GM18517 (cell line): ENCODE data around the gene NAV2.

ENCODE experiments used
- ATAC-seq: cut with Tn5 transposase; IDR thresholded peaks from one replicate; pipeline ENCODE4 v1.9.1; 2021; ENCODE audit warnings: mild to moderate bottlenecking, moderate library complexity; ENCODE audit not compliant: unreplicated experiment

The NAV2 gene

GRCh38 chr11:20031155-20032001, 318.7 kb downstream of the NAV2 start:
- ATAC-seq: no peak

DNA sequence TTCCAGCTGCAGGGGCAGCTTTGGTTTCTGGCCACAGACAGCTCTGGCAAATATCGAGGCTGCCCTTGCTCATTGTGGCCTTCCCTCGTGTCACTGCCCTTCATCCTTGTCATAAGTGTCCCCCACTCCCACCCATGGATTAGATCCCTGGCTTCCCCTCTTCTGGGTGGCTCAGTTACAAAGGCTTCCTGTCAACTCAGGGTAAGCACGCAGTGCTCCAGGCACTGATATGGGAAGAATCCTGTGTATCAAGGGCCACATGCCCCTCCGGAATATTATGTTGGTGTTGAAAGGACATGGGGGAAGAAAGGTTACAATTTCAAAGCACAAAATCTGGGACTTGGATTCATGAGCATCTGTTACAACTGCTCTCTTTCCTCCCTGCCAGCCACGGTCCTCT, 319.5 kb downstream of the NAV2 start:
- ATAC-seq: no peak

GRCh38 chr11:20032577-20033260, 320.1 kb downstream of the NAV2 start:
- no peak for ATAC-seq

GRCh38 chr11:20033806-20034205, 321.2 kb downstream of the NAV2 start:
- ATAC-seq: no peak

DNA sequence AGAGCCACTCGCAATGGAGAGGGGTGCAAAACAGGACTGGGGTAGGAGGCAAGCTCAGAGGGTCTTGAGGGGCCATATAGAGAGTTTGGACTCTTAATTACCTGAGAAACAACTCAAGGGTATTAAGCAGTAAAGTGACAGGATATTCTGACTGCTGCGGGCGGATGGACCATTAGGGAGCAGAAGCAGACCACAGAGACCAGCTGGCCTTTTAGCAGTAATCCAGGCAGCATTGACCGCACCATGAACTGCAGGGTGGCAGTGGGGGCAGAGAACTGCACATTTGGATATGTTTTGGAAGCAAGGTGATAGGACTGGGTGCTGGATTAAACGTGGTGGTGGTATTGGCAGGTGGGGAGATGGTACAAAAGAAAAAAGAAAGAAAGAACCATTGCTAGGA, 322.3 kb downstream of the NAV2 start:
- no peak for ATAC-seq

DNA sequence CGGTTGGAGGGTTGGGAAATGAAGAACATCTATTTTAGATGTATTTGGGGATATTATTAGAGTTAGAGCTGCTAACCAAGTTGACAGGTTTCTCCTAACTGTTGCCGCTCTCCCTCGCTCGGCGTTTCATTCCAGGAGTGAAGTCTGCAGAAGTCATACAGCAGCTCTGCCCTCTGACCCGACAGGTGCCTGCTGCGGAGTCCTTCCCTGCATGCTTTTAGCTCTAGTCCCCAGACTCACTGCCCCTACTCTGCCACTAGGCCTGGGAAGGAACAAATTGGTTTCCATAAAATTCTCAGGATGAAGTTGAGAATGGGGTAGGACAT, 322.7 kb downstream of the NAV2 start:
- ATAC-seq: no peak

- no peak for ATAC-seq
Measured at GRCh38 chr11:20035701-20036601, 323.3 kb downstream of the NAV2 start.

DNA sequence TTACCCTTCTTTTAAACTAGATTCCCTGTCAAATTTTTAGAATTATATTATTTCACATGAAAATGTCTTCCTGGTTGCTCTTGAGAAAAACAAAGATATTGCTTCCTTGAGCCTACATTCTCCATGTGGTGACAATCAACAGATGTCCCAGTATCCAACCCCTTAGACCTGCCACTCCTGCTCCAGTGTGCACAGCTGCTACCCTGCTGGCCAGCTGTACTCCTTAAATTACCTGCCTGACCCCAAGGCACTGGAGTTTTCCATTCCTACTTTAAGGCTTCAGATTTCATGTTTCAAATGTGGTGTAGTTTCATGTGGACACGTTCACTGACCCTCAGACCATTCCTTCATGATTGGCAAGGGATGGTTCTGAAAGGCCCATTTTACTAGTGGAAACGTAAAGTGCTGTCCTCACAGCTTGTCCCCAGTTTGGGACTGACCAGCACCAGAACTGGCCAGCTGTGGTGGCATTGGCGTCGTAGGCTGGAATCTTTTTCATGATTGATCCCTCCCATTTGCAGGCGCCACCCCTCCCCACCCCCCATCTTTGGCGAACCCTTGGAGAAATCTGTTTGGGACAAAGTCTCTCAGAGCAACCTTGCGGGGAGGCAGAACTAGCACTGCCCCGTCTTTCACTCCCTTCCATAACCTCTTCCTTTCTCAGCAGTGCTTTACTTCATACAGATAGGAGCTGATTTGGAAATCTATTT, 324.1 kb downstream of the NAV2 start:
- no peak for ATAC-seq

GRCh38 chr11:20037396-20038153, 324.9 kb downstream of the NAV2 start:
- ATAC-seq: no peak

- ATAC-seq: no peak
Measured at GRCh38 chr11:20038412-20038811, 325.8 kb downstream of the NAV2 start.

- no peak for ATAC-seq
Measured at GRCh38 chr11:20038972-20039371, 326.3 kb downstream of the NAV2 start.

- no peak for ATAC-seq
Measured at GRCh38 chr11:20041499-20041898, 328.9 kb downstream of the NAV2 start.

GRCh38 chr11:20042045-20042639, 329.5 kb downstream of the NAV2 start:
- ATAC-seq: no peak

DNA sequence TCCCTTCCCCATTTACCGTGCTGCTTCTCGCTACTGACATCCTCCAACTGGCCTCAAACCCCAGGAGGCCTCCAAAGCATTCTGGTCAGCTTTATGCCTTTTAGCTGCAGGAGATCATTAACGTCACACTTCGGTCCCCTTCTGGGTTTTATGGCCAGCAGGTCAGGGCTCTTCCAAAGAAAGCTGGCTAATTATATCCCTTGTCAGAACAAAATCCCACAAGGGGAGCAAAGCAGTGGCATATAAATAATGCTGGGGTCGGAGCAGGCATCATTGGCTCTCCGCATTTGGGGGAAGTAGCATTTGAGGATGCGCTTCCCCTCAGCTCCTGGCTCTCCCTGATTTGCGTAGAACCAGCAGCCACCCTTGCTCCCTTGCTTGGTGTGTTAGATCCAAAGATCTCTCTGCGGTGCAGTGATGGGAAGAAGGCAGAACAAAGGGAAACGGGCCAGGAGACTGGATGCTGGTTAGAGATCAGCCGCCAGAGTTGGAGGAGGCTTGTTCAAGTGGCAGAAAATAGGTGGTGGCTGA, 330.2 kb downstream of the NAV2 start:
- ATAC-seq: no peak

DNA sequence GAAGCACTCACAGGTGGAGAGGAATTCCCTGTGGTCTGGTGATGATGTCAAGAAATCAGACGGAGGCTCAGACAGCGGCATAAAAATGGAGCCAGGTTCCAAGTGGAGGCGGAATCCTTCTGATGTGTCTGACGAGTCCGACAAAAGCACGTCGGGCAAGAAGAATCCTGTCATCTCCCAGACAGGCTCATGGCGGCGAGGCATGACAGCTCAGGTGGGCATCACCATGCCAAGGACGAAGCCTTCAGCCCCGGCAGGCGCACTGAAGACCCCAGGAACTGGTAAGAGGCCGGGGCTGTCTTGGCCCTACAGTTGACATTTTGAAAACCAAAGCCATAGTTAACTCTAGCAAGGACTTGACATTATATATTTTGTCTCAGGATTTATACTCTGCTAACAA, 331.4 kb downstream of the NAV2 start:
- no peak for ATAC-seq

DNA sequence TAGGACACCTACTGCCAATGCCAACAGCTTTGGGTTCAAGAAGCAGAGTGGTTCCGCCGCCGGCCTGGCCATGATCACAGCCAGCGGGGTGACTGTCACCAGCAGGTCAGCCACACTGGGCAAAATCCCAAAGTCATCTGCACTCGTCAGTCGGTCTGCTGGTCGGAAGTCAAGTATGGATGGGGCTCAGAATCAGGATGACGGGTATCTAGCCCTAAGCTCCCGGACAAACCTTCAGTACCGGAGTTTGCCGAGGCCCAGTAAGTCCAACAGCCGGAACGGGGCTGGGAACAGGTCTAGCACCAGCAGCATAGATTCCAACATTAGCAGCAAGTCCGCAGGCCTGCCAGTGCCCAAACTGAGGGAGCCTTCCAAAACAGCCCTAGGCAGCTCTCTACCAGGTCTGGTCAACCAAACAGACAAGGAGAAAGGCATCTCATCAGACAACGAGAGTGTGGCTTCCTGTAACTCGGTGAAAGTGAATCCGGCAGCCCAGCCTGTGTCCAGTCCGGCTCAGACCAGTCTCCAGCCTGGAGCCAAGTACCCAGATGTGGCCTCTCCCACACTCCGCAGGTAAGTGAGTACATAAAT, 332.6 kb downstream of the NAV2 start:
- no peak for ATAC-seq

- no peak for ATAC-seq
Measured at GRCh38 chr11:20046416-20046815, 333.8 kb downstream of the NAV2 start.

GRCh38 chr11:20047006-20047768, 334.6 kb downstream of the NAV2 start:
- no peak for ATAC-seq
